Measurements from ENCODE around the gene MBD3L2B. TPM values are rescaled to one million over a fixed set of nuclear protein-coding genes. Genes with fewer than 3 reads are reported as not detected.
A peak's percentile ranks its signal among the peaks of the same experiment; 100 is the strongest.

Gene MBD3L2B
- total and polyA plus RNA-seq, 2 experiments from 2014 or later: not detected

- Histone ChIP-seq H3K4me2 (ENCODE audit: unreplicated experiment) (no peak overlapping the region), H3K9me3 (ENCODE audit: low read depth) (no peaks in the 10 kb centered on the region), H2AFZ (no peak overlapping the region), H3K27ac (no peak overlapping the region), H3K4me3 (no peak overlapping the region), H3K36me3 (ENCODE audit: low read depth) (no peaks in the 10 kb centered on the region), H3K9ac (no peak overlapping the region), H3F3A (ENCODE audit: insufficient read depth) (no peaks in the 10 kb centered on the region), H4K20me1 (ENCODE audit: insufficient read depth) (no peaks in the 10 kb centered on the region), H3K9me2 (ENCODE audit: insufficient read depth) (no peaks in the 10 kb centered on the region), H3K79me2 (ENCODE audit: insufficient read depth) (no peaks in the 10 kb centered on the region), H3K4me1 (ENCODE audit: insufficient read depth) (no peaks in the 10 kb centered on the region), H3K27me3 (replicated peaks; ENCODE audit: insufficient read depth) (no peaks in the 10 kb centered on the region)
- WGBS, 2 experiments (ENCODE audit: low coverage in 1 of 2, low lambda C conversion rate in 2 of 2, missing lambda C conversion rate in 2 of 2): 23 to 35% methylated on average over 3 of the region's 3 CpGs
- DNase-seq: no peak
- TF ChIP-seq EZH2 (IDR thresholded peaks at IDR 0.05; ENCODE audit: insufficient read depth, poor library complexity, severe bottlenecking) (no peak), EZH2phosphoT487 (IDR thresholded peaks at IDR 0.05; ENCODE audit: insufficient read depth, low read depth) (no peak)
- in situ Hi-C loops (cut with MboI): no loop called here
Observed at GRCh38 chr19:6979399-6979798, 41.8 kb downstream of the MBD3L2B start.

DNA sequence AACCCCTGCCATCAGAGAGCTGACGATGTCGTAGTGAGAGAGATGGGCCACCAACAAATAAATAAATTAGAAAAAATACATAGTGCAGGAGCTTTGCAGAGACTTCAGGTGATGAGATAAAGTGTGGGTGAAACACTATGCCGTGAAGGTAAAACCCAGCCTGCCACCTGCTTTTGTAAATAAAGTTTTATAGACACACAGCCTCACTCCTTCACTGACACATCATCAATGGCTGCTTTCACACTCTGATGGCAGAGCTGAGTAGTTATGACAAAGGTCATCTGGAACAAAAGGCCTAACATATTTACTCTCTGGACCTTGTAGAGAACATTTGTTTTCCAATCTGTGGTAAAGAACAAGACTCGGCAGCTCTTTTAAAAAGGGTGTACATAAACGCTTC, 45.0 kb downstream of the MBD3L2B start:
- Histone ChIP-seq H3K79me2 (ENCODE audit: insufficient read depth) (no peaks in the 10 kb centered on the region), H3F3A (ENCODE audit: insufficient read depth) (no peaks in the 10 kb centered on the region), H3K4me2 (ENCODE audit: unreplicated experiment) (no peak overlapping the region), H3K4me1 (ENCODE audit: insufficient read depth) (no peaks in the 10 kb centered on the region), H3K27me3 (replicated peaks; ENCODE audit: insufficient read depth) (no peaks in the 10 kb centered on the region), H3K9me2 (ENCODE audit: insufficient read depth) (no peaks in the 10 kb centered on the region), H3K4me3 (no peak overlapping the region), H3K36me3 (ENCODE audit: low read depth) (no peaks in the 10 kb centered on the region), H2AFZ (no peak overlapping the region), H4K20me1 (ENCODE audit: insufficient read depth) (no peaks in the 10 kb centered on the region), H3K27ac (no peak overlapping the region), H3K9ac (no peak overlapping the region), H3K9me3 (ENCODE audit: low read depth) (no peaks in the 10 kb centered on the region)
- DNase-seq: no peak
- in situ Hi-C loops (cut with MboI): no loop called here
- TF ChIP-seq EZH2 (IDR thresholded peaks at IDR 0.05; ENCODE audit: insufficient read depth, poor library complexity, severe bottlenecking) (no peak), EZH2phosphoT487 (IDR thresholded peaks at IDR 0.05; ENCODE audit: insufficient read depth, low read depth) (no peak)
- 24 to 26% methylated on average over 5 of the region's 5 CpGs for WGBS, 2 experiments (ENCODE audit: low coverage in 1 of 2, low lambda C conversion rate in 2 of 2, missing lambda C conversion rate in 2 of 2)

- Histone ChIP-seq H3K4me3 (no peak overlapping the region), H3K4me1 (ENCODE audit: insufficient read depth) (no peaks in the 10 kb centered on the region), H3K79me2 (ENCODE audit: insufficient read depth) (no peaks in the 10 kb centered on the region), H3K9me2 (ENCODE audit: insufficient read depth) (no peaks in the 10 kb centered on the region), H3K9ac (no peak overlapping the region), H3K27me3 (replicated peaks; ENCODE audit: insufficient read depth) (no peaks in the 10 kb centered on the region), H3K4me2 (ENCODE audit: unreplicated experiment) (no peak overlapping the region), H3K27ac (no peak overlapping the region), H4K20me1 (ENCODE audit: insufficient read depth) (no peaks in the 10 kb centered on the region), H3F3A (ENCODE audit: insufficient read depth) (no peaks in the 10 kb centered on the region), H3K36me3 (ENCODE audit: low read depth) (no peaks in the 10 kb centered on the region), H2AFZ (no peak overlapping the region), H3K9me3 (ENCODE audit: low read depth) (no peaks in the 10 kb centered on the region)
- in situ Hi-C loops (cut with MboI): no loop called here
- TF ChIP-seq EZH2 (IDR thresholded peaks at IDR 0.05; ENCODE audit: insufficient read depth, poor library complexity, severe bottlenecking) (no peak), EZH2phosphoT487 (IDR thresholded peaks at IDR 0.05; ENCODE audit: insufficient read depth, low read depth) (no peak)
- 68 to 83% methylated on average over 1 of the region's 1 CpG for WGBS, 2 experiments (ENCODE audit: low coverage in 1 of 2, low lambda C conversion rate in 2 of 2, missing lambda C conversion rate in 2 of 2)
- DNase-seq: peak; percentile 26
Observed at GRCh38 chr19:6971366-6971765, 49.9 kb downstream of the MBD3L2B start.

GRCh38 chr19:6970443-6970842, 50.8 kb downstream of the MBD3L2B start:
- H3K9ac ChIP-seq: no peak overlapping the region
- TF ChIP-seq EZH2phosphoT487 (IDR thresholded peaks at IDR 0.05; ENCODE audit: insufficient read depth, low read depth) (no peak), EZH2 (IDR thresholded peaks at IDR 0.05; ENCODE audit: insufficient read depth, poor library complexity, severe bottlenecking) (no peak)
- no peaks in the 10 kb centered on the region for H3K36me3 ChIP-seq (ENCODE audit: low read depth)
- H3K4me2 ChIP-seq (ENCODE audit: unreplicated experiment): no peak overlapping the region
- H3K9me2 ChIP-seq (ENCODE audit: insufficient read depth): no peaks in the 10 kb centered on the region
- no peaks in the 10 kb centered on the region for H4K20me1 ChIP-seq (ENCODE audit: insufficient read depth)
- no peak overlapping the region for H2AFZ ChIP-seq
- H3K9me3 ChIP-seq (ENCODE audit: low read depth): no peaks in the 10 kb centered on the region
- 69 to 73% methylated on average over 5 of the region's 5 CpGs for WGBS, 2 experiments (ENCODE audit: low coverage in 1 of 2, low lambda C conversion rate in 2 of 2, missing lambda C conversion rate in 2 of 2)
- no peak overlapping the region for H3K4me3 ChIP-seq
- DNase-seq: no peak
- in situ Hi-C loops (cut with MboI): no loop called here
- H3K27ac ChIP-seq: no peak overlapping the region
- no peaks in the 10 kb centered on the region for H3F3A ChIP-seq (ENCODE audit: insufficient read depth)
- H3K79me2 ChIP-seq (ENCODE audit: insufficient read depth): no peaks in the 10 kb centered on the region
- H3K4me1 ChIP-seq (ENCODE audit: insufficient read depth): no peaks in the 10 kb centered on the region
- H3K27me3 ChIP-seq (replicated peaks; ENCODE audit: insufficient read depth): no peaks in the 10 kb centered on the region

GRCh38 chr19:6970021-6970420, 51.2 kb downstream of the MBD3L2B start:
- Histone ChIP-seq H3K4me1 (ENCODE audit: insufficient read depth) (no peaks in the 10 kb centered on the region), H3K27ac (no peak overlapping the region), H3K9me2 (ENCODE audit: insufficient read depth) (no peaks in the 10 kb centered on the region), H3K4me2 (ENCODE audit: unreplicated experiment) (no peak overlapping the region), H4K20me1 (ENCODE audit: insufficient read depth) (no peaks in the 10 kb centered on the region), H3K79me2 (ENCODE audit: insufficient read depth) (no peaks in the 10 kb centered on the region), H3K9me3 (ENCODE audit: low read depth) (no peaks in the 10 kb centered on the region), H3K27me3 (replicated peaks; ENCODE audit: insufficient read depth) (no peaks in the 10 kb centered on the region), H2AFZ (no peak overlapping the region), H3F3A (ENCODE audit: insufficient read depth) (no peaks in the 10 kb centered on the region), H3K4me3 (no peak overlapping the region), H3K36me3 (ENCODE audit: low read depth) (no peaks in the 10 kb centered on the region), H3K9ac (no peak overlapping the region)
- WGBS, 2 experiments (ENCODE audit: low coverage in 1 of 2, low lambda C conversion rate in 2 of 2, missing lambda C conversion rate in 2 of 2): 36 to 38% methylated on average over 2 of the region's 2 CpGs
- no peak for TF ChIP-seq EZH2phosphoT487 (IDR thresholded peaks at IDR 0.05; ENCODE audit: insufficient read depth, low read depth)
- TF ChIP-seq EZH2 (IDR thresholded peaks at IDR 0.05; ENCODE audit: insufficient read depth, poor library complexity, severe bottlenecking): no peak
- in situ Hi-C loops (cut with MboI): no loop called here
- DNase-seq: no peak
